GM19035 (cell line): Measurements from ENCODE around the gene PECR.
"Not testable (repeated sequence)": the region's sequence is repeated elsewhere in the genome, so short reads cannot be mapped to it uniquely, and the experiment has no call there.

Experiments used
- ATAC-seq: cut with Tn5 transposase; IDR thresholded peaks from one replicate; pipeline ENCODE4 v1.9.1; 2021; ENCODE audit not compliant: unreplicated experiment

The PECR gene

DNA sequence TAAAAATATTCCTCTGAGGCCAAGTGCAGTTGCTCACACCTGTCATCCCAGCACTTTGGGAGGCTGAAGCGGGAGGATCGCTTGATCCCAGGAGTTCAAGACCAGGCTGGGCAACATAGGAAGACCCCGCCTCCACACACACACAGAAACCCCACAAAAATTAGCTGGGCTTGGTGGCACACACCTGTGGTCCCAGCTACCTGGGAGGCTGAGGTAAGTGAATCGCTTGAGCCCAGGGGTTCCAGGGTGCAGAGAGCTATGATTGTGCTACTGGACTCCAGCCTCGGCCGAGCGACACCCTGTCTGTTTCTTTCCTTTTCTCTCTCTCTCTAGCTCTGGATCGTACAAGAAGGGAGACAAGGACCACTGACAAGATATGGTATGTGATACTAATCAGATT lies 25.7 kb upstream of the PECR start:
- no peak for ATAC-seq

DNA sequence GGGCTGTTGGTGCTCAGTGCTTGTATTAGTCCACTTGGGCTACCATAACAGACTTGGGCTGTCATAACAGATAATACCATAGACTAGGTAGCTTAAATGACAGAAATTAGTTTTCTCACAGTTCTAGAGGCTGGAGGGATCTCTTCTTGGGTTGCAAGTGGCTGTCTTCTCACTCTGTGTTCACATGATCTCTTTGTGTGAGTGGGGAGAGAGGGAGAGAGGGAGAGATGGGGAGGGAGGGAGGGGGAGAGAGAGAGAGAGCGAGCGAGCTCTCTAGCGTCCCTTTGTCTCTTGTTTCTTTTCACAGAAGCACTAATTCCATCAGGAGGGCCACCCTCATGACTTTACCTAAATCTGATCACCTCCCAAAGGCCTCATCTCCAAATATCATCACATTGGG lies 23.1 kb upstream of the PECR start:
- no peak for ATAC-seq

DNA sequence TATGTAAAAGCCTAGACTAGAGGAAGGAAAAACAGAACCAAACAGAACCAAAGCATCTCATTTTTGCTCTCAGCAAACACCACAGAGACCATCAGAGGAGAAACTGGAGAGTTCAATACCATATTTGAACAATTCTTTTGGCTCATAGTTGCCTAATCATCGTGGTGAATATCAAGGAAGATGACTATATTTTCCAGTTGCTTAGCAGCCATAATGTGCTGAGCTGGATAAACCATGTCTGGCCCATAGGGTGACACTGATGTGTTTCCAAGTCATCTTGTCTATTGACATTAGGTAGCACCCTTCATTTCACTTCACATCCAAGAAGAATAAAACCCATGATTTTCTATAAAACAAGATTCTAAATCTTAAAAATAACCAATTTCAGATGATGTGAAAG lies 21.6 kb upstream of the PECR start:
- ATAC-seq = no peak

DNA sequence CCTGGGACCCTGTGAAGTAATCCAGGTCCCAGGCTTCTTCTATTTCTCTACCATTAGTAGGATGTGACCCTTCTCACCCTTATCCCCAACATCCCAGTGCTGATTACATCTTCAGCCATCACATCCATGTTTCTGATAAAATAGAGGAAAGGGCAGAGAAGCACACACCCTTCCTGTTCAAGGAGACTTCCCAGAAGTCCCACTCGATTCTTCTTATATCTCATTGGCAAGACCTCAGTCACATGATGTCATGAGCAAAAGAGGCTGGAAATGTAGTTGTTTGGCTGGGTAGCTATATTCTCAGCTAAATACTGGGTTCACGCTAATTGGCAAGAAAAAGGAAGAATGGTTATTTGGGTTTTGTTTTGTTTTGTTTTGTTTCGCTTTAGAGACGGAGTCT lies 19.5 kb upstream of the PECR start:
- no peak for ATAC-seq

DNA sequence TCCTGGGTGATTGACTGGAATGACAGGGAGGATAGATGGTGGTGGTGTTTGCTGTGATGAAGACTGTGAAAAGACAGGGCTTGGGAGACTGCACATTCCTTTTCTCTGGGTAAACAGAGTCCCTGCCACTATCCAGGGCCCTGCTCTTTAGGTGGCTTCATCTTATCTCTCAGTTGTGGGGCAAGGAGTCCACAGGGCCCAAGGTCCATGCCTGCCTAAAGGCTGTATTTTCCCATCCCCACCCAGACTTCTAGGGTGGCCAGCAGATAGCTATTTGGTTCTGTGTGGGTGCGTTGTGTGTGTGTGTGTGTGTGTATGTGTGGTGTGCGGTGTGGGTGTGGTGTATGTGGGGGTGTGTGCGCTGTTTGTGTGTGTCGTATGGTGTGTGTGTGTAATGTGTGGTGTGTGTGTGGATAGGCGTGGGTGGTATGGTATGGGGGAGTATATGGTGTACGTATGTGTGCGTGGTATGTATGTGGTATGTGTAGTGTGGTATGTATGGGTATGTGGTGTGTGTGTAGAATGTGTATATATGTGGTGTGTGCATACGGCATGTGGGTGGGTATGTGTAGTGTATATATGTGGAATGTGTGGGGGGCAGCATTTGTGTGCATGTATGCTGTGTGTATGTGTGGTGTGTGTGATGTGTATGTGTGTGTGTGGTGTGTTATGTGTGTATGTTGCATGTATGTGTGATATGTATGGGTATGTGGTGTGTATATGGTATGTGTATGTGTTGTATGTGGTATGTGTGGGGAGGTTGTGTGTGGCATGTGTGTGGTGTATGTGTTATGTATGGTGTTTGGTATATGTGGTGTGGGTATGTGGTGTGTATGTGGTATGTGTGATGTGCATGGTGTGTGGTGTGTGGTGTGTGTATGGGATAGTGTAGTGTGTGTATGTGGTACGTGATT lies 17.1 kb upstream of the PECR start:
- ATAC-seq = no peak

DNA sequence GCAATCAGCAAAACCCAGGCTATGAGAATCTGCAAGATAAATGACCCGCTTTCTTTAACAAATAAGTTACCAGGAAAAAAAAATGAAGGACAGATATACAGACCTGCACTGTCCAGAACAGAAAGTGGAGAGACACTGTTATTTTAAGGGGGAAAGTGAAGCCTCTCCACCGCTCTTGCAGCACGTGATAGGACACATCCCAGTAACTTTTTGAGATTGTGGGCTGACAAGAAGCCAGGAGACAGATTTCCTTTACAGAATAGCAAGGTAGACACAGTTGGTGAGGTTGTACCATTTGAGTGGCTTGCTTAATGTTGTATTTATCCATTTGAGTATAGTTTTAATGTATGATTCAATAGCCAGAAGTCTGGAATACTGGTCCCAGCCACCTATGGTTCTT lies 13.1 kb upstream of the PECR start:
- no peak for ATAC-seq

DNA sequence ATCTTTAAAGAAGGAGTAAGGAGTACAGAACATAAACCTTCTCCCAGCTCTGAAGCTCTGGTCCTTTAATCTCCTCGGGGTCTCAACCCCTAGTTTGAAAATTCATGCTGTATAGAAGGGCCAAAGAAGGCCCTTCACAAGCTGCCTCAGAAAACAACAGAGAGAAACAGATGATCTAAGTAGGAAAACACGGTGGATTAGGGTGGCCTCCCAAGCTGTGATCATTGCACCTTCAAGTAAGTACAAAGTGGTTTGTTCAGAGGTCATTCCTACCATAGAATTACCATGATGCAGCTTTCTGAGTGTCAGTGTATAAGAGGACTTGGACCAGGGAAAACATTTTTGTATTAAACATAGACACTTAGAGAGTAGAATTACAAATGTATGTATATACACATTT lies 11.0 kb upstream of the PECR start:
- ATAC-seq = no peak

DNA sequence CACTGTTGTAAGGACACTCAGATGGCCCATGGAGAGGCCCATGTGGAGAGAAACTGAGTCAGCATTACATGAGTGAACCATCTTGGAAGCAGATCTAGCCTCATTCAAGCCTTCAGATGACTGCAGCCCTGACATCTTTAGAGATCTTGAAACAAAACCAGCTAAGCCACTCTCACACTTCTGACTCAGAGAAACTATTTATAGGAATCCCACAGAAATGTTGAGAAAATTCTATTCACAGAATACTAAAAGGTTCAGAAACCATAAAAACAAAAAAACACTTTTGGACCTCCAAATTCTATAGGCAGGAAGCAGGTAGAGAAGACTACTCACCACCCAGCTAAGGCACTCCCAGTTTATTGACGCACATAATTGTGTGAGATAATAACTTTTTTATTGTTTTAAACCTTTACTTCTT lies 8.8 kb upstream of the PECR start:
- ATAC-seq = no peak

DNA sequence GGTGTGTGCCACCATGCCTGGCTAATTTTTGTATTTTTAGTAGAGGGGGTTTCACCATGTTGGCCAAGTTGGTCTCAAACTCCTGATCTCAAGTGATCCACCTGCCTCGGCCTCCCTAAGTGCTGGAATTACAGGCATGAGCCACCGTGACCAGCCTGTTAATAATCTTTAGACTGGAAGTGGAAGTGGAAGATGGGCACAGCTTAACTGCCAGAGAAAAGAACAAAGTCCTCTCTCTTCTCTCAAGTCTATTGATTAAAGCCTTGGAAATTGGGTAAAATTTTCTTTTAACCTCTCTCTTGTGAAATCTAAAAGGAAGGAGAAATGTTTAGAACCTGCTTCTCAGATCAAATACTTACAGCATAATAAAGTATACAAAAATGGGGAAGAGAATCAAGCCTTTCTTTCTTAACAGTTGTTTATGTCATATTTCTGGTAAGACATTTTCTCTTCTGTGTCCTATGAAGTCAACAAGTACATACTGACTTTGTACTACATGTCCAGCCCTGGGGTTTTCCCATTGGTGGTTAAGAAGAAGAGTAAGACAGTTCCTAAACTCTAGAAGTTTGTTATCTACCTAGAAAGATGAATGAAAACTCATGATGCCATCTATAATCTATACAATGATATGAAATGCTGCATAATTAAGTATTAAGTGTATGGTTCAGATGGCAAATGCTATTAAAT lies 4.7 kb upstream of the PECR start:
- ATAC-seq = no peak

DNA sequence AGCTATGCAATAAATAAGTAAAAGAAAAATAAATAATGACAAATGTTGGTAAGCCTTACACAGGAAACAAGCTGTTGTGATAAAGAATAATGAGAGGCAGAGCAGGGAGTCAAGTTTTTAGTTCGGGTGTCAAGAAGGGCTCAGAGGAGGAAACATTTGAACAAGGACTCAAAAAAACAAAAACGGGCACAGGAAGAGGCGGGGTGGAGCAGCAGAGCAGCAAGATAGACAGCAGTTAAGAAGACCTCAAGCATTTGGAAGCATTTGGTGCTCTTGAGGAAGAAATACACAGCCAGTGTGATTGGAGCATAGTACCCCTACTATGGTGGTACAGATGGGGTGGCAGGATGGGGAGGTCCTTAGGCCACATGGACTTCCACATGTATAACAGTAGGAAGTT lies 2.9 kb upstream of the PECR start:
- ATAC-seq = no peak

DNA sequence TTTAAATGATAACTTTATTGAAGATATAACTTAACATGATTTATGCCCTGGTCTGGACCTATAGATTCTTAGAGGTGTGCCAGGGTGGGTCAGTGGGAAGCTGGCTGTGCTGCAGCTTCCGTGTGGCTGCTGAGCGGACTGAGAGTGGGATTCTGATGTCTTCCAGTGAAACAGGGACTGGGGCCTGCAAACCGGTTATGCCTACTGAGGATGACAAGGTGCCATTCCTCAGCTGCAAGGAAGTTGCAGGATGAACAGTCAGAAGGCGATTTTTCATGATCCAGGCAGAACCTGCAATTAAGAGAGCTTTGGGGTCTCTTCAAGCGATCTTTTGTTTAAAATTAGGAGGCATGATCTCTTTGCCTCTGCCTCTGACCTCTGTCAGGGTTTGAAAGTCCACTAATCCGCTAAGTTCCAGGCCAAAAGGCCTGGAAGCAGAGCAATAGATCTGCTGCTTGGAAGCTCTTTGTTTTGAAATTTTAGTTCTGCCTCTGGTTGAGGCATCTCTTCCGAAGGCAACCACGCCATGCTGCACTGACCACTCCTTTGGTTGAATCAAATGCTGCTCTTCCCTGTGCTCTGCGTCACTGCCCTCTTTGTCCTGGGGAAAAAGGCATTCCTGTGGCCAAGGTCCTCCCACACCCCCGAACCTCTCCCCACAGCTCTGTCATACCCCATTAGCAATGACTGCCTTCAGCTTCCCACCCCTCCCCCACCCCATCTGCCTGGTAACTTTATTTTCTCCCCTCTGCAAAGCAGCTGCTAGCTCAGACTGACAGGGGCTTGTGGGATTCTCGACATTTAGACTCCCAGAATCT lies 2.1 kb upstream of the PECR start:
- ATAC-seq = no peak

DNA sequence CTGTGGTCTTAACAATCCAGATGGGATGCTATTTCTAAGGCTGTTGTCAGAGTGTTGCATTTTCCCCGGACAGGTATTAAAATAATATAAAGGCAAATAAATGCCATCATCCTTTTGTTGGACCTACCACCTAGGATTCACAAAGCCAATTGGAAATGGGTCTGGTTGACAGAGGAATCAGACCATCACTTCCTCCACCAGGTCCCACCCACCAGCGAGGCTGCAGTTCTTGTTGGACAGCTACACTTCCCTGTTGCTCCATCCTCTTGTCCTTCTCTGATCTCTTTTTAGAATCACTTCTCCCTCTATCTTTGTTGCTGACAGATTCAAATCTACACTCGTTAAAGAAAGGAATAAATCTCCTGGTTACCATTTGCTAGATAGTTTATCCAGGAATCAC lies 1.2 kb upstream of the PECR start:
- no peak for ATAC-seq

DNA sequence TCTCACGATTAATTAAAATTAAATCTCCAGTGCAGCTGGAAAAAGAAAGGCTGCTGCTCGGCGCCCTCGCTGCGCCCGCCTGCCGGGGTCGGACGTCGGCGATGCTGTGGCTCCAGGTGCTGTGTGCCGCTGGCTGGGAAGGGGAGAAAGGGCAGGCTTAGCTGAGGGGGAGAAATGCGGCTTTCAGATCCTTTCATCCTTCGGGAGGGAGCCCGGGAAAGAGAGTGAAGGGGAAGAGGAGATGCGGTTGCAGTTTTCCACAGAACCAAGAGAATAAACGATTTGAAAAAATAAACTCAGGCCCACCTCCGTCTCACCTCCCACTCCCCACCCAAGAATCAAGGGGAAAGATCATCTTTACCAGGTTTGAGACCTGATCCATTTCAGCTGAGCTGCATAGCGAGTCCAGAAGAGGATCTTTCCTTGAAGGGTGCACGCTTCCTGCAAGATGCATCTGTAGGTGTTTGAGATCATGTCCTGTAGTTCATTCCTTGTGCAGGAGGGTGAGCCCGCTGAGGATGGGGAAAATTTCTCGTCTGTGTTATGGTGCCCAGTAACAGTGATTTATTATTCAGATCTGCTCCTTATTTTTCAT lies 605 bp upstream of the PECR start:
- peak; percentile 9 for ATAC-seq

DNA sequence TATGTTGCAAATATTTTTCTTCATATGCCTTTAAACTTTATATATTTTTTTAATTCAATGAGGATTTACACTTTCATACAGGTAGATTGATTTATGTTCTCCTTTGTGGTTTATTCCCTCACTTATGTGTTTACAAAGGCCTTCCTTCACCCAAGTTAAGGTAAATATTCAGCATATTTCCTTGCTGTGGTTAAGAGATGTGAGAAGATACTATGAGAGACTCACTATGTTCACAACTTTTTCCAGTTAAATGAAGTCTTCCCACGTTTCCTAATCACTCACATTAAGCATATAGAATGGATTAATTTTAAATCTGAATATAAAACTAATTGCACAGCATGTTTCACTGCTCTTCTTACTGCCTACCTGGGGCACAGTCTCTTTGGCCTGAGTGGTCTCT lies 597 bp downstream of the PECR start:
- ATAC-seq = no peak

DNA sequence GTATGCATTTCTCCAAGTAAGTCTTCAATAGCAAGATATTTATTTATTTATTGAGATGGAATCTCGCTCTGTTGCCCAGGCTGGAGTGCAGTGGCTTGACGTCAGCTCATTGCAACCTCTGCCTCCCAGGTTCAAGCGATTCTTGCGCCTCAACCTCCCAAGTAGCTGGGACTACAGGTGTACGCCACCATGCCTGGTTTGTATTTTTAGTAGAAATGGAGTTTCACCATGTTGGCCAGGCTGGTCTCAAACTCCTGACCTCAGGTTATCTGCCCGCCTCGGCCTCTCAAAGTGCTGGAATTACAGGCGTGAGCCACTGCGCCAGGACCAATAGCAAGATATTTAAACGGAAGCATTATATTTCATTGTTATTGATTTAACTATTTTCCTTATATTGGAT lies 1.6 kb downstream of the PECR start:
- not testable (repeated sequence) for ATAC-seq

DNA sequence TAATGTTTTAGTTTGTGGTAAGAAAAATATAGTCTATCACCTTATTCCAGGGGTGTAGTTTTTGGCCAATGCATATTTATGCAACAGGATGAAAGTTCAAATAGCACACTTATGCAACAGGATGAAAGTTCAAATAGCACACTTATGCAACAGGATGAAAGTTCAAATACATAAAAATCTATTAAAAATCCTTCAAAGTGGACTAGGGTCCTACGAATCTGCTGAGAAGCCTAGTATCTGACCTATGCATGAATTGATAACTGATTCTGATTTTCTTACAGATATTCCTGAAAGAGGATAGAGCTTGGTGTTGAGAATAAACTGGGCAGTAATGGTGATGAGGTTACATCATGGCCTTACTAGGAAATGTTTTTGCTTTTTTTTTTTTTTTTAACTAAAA lies 2.8 kb downstream of the PECR start:
- ATAC-seq = no peak

DNA sequence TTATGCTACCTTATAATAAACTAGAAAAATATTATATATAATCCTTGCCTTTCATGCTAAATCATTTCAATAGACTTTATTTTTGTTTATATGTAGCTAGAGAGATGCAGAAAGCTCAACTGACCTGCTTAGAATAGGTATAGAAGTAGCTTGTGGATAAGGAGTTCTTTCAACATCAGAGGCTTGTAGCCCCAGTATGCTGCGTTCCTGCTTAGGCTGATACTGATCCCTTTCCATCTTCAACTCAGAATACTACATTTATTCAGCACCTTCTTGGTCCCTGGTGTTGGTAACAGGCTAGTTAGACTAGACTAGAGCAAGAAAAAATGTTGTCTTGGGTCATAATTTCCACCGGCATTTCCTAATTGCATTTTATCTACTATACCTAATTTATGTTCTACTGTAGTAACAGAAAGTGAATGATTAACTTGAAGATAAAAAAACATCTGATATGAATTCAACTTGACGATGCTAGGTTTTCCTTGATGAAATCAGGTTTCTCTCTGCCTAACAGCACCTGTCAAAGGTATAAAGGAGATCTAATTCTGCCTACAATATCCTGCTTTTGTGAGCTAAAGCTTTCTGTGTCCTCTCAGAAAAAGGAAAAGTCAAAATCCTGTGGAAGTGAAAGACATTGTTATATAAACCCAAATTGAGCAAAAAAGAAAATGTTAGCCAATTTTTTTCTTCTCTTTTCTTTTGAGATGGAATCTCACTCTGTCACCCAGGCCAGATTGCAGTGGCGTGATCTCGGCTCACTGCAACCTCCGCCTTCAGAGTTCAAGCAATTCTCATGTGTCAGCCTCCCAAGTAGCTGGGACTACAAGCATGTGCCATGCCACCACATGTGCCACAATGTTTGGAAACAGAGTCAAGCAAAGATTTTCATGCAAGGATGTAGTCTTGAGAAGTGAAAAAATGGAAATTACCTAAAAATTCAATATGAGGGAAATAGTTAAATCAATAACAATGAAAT lies 5.8 kb downstream of the PECR start:
- ATAC-seq = no peak

DNA sequence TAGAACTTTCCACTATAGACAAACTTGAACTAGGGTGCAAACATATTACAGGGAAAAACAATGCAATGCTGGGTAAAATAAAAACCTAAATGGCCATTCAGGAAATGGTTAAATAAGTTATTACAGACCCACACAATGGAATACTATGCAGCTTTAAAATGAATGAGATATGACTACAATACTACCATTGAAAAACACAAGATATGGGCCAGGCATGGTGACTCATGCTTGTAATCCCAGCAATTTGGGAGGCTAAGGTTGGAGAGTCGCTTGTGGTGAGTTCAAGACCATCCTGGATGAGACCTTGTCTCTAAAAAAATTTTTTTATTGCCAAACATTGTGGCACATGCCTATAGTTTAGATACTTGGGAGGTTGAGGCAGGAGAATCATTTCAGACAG lies 6.8 kb downstream of the PECR start:
- ATAC-seq = no peak

DNA sequence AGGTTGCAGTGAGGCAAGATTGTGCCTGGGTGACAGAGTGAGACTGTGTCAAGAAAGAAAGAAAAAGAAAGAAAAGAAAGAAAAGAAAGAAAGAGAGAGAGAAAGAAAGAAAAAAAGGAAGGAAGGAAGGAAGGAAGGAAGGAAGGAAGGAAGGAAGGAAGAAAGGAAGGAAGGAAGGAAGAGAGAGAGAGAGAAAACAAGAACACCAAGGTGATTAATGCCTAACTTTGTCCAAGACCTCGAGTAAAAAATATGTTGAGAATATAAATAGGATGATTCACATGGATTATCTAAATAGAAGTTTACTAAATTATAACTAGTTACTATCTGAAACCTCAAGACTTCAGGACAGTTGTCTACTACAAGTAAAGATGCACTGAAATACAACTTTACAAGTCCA lies 7.2 kb downstream of the PECR start:
- no peak for ATAC-seq

DNA sequence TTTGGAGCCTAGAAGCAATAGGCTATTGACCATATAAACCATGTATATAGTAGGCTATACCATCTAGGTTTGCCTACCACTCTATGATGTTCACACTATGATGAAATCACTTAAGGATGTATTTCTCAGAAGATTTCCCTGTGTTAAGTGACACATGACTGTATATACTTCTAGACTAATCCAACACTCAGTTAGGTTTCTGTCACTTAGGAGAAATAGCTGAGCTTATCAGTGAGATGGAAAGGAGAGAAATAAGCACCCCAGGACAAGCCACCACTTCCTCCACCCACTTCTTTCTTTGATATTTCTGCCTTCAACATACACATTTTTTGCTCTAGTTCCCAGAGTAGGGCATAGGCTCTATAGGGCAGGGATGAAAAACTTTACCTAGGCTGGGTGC lies 7.8 kb downstream of the PECR start:
- no peak for ATAC-seq
